ENCODE results near the gene ZIC4. TPM values are rescaled to one million over a fixed set of nuclear protein-coding genes. Genes with fewer than 3 reads are reported as not detected.

ZIC4 gene
- total and polyA plus RNA-seq, 2 of the 8 experiments (the other 6 are each of a cell fraction or from before 2014, with no cell fraction given), result 0.03 to 0.13 TPM

DNA sequence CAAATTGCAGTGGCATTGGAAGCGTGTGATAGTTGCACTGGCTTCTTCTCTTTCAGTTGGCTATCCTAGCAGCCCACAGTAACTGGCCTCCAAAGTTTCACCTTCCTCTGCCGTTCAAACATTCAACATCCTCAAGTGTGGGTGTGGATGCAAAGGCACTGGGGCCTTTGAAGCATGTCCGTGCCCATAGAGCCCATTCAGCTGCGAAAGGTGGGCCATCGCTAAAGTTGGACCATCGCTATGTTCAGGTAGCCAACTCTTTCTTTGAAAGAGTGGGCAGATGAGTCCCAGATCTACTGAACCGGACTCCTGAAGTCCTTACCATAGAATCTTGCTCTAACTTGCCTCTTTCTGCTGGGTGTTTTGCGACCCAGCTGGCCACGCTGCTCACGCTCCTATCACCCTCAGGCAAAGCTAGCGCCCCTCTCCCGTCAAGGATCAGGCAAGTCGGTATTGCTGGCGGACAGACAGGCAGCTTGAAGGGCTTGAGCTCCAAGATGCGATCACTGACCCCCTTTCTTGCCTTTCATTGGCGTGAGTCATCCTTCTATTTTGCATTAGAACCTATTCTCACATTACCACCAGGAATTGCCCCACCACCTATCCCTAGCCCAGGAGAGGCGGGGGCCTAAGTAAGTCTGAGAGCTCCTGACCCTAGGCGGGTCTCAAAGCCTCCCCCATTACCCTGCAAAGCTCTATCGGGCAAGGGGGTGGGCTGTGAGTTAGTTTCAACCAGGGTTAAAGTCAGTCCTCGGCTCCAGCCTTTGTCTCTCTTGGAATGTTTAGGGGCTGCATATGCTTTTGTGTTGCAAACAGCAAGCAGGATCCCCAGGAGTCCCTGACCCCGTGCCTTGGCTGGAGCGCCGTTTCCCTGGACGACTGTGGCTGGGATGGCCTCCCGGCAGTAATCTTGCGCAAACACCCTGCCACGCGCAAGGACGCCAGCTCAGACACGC lies 28.7 kb downstream of the ZIC4 start:
- Histone ChIP-seq H3K14ac (ENCODE audit: insufficient read length) (no peak overlapping the region), H2BK15ac (ENCODE audit: low read length) (peak overlapping the region; percentile 19; the same call in 1 of the 2 replicates), H4K20me1 (replicated peaks in 1 of 2; ENCODE audit: control insufficient read depth in 1 of 2, insufficient read depth in 2 of 2, low read length in 2 of 2) (peaks cover 0 to 5% of the 10 kb centered on the region in 2 experiments), H2AK5ac (ENCODE audit: low read depth, low read length) (no peak overlapping the region; the same call in 1 of the 2 replicates), H2BK20ac (ENCODE audit: low read length) (peak overlapping the region; percentile 80), H4K8ac (ENCODE audit: extremely low read depth, insufficient read depth, low read length) (no peak overlapping the region), H3K79me1 (ENCODE audit: low read depth, low read length) (no peaks in the 10 kb centered on the region), H3K4me3 (ENCODE audit: extremely low read depth in 1 of 4, insufficient read depth in 2 of 4, low read depth in 3 of 4, low read length in 4 of 4) (peak overlapping the region; percentile 27 to 62 (median 36); a peak in 7 of 8 replicates), H3K4me1 (replicated peaks in 1 of 4; ENCODE audit: control insufficient read depth in 3 of 4, insufficient read depth in 4 of 4, low read length in 3 of 4) (peaks cover 10 to 35% (median 24%) of the 10 kb centered on the region in 4 experiments), H3K27me3 (replicated peaks in 1 of 4; ENCODE audit: control insufficient read depth in 3 of 4, extremely low read depth in 1 of 4, insufficient read depth in 3 of 4, low read length in 3 of 4) (peaks cover 50 to 78% (median 65%) of the 10 kb centered on the region in 4 experiments), H3K9me3 (ENCODE audit: insufficient read depth in 2 of 2, low read depth in 1 of 2, low read length in 1 of 2) (no peaks in the 10 kb centered on the region), H3K4me2 (ENCODE audit: insufficient read depth in 1 of 2, low read depth in 2 of 2, low read length in 2 of 2) (peak overlapping the region; percentile 64 to 67), H3K23me2 (ENCODE audit: low read depth, low read length) (peaks cover 5% of the 10 kb centered on the region), H2BK120ac (replicated peaks; ENCODE audit: low read depth, low read length) (no peak overlapping the region), H3K79me2 (ENCODE audit: control insufficient read depth in 1 of 2, insufficient read depth in 2 of 2, low read length in 2 of 2) (no peaks in the 10 kb centered on the region), H3K23ac (ENCODE audit: insufficient read length) (no peak overlapping the region), H3K9ac (replicated peaks in 1 of 4; ENCODE audit: extremely low read depth in 1 of 4, low read depth in 3 of 4, low read length in 3 of 4) (no peak overlapping the region), H3K36me3 (ENCODE audit: control insufficient read depth in 2 of 4, insufficient read depth in 4 of 4, low read length in 3 of 4) (no peaks in the 10 kb centered on the region), H4K91ac (replicated peaks; ENCODE audit: insufficient read length, low read length) (no peak overlapping the region), H3K4ac (replicated peaks; ENCODE audit: insufficient read length, low read depth, low read length) (no peak overlapping the region), H4K5ac (ENCODE audit: insufficient read length, low read depth, low read length) (no peak overlapping the region), H2AFZ (ENCODE audit: low read length) (0 out of 2 replicates have a peak overlapping the region, but pooled peaks have one; percentile 5), H2BK5ac (ENCODE audit: low read depth, low read length) (peak overlapping the region; percentile 4; the same call in 1 of the 2 replicates), H3K56ac (replicated peaks; ENCODE audit: insufficient read length, low read depth, low read length) (no peak overlapping the region), H2BK12ac (ENCODE audit: low read depth, low read length) (peak overlapping the region; percentile 92), H3K27ac (ENCODE audit: low read depth, low read length) (peak overlapping the region; percentile 3; the same call in 1 of the 2 replicates), H3K18ac (ENCODE audit: extremely low read depth, low read length) (peak overlapping the region; percentile 74)
- WGBS, 2 experiments (ENCODE audit: extremely low coverage in 1 of 2, insufficient coverage in 1 of 2, insufficient read length in 1 of 2, insufficient replicate concordance in 2 of 2, low coverage in 1 of 2, low lambda C conversion rate in 2 of 2, missing lambda C conversion rate in 1 of 2), result 2% methylated on average over 30 of the region's 30 CpGs; no CpG with 5 or more reads in 1 of the 2 experiments
- peak; percentile 94 for FAIRE-seq
- peak; percentile 76 to 82 for DNase-seq (ENCODE audit: low read depth in 1 of 2, low spot score in 2 of 2)
- ChIA-PET CTCF (ENCODE audit: partially characterized antibody) (interaction anchor here (0.6 to 11.9 kb wide), 16 partner anchors 9 to 1611 kb away, joined by 3 to 162 read pairs (median 4); partner anchors contain the start of gene ZIC4), POLR2A (ENCODE audit: partially characterized antibody) (interaction anchor here (0.8 to 2.3 kb wide), 9 partner anchors 9 to 42 kb away, joined by 3 to 9 read pairs (median 6); no protein-coding TSS in a partner anchor)
- TF ChIP-seq RBBP5 (IDR thresholded peaks at IDR 0.05; ENCODE audit: borderline replicate concordance, low read depth, low read length) (peak; percentile 74; the same call in 1 of the 2 replicates), TCF12 (IDR thresholded peaks at IDR 0.05; ENCODE audit: low read depth, low read length) (peak; percentile 38; the same call in 1 of the 2 replicates), EZH2 (IDR thresholded peaks at IDR 0.05; ENCODE audit: low read depth, low read length, severe bottlenecking) (peak; percentile 79), SP2 (IDR thresholded peaks at IDR 0.05; ENCODE audit: low read length) (no peak), JUND (IDR thresholded peaks at IDR 0.05; ENCODE audit: low read length) (peak; percentile 97), SIRT6 (IDR thresholded peaks at IDR 0.05; ENCODE audit: low read length) (no peak), HDAC2 (IDR thresholded peaks at IDR 0.05; ENCODE audit: borderline replicate concordance in 1 of 2, low read depth in 2 of 2, low read length in 2 of 2) (0 out of 4 replicates have a peak, but pooled peaks of 1 of the 2 experiments have one; percentile 20), NANOG (IDR thresholded peaks at IDR 0.05; ENCODE audit: insufficient read depth, low read depth, low read length, poor library complexity, severe bottlenecking) (no peak), CEBPB (IDR thresholded peaks at IDR 0.05; ENCODE audit: low read depth, low read length) (peak; percentile 90), KDM4A (IDR thresholded peaks at IDR 0.05; ENCODE audit: low read depth, low read length, severe bottlenecking) (peak; percentile 58)

All from H1 (cell line).